GM12878 (cell line): ENCODE results near the gene FABP7. TPM values are rescaled to one million over a fixed set of nuclear protein-coding genes. Genes with fewer than 3 reads are reported as not detected.

ENCODE experiments used
- BCLAF1 ChIP-seq: fragments of 450-650 bp; IDR thresholded peaks from 2 replicates; pipeline ENCODE4 v1.6.1; 2017; ENCODE audit warnings: antibody characterized with exemption, mild to moderate bottlenecking, moderate library complexity
- BHLHE40 ChIP-seq, 2 experiments: fragments of 450-650 bp in 1 of 2; IDR thresholded peaks; 2 replicates each; pipeline ENCODE4 v1.6.1; 2011 to 2017; ENCODE audit warnings: low read depth in 2 of 2, borderline replicate concordance in 1 of 2, improper control_type of control experiment in 1 of 2, low read length in 1 of 2, mild to moderate bottlenecking in 1 of 2
- CEBPZ ChIP-seq: fragments of 150-350 bp; IDR thresholded peaks from 2 replicates; pipeline ENCODE4 v1.6.1; 2016; ENCODE audit warnings: low read depth, low read length
- CHD2 ChIP-seq: IDR thresholded peaks from 2 replicates; pipeline ENCODE4 v1.6.1; 2011; ENCODE audit warnings: low read depth, low read length, improper control_type of control experiment, borderline replicate concordance
- CHD4 ChIP-seq: fragments of 200-600 bp; sonication (generic); IDR thresholded peaks from 2 replicates; pipeline ENCODE4 v1.6.1; 2016; ENCODE audit warnings: mild to moderate bottlenecking
- CREM ChIP-seq: IDR thresholded peaks from 2 replicates; pipeline ENCODE4 v1.6.1; 2014; ENCODE audit warnings: antibody characterized with exemption, low read depth
- CTCF ChIP-seq, 3 experiments: IDR thresholded peaks in 2 of 3; conservative IDR thresholded peaks in 1 of 3; 2 replicates each; pipeline ENCODE4 v1.5.1; 2011; ENCODE audit warnings: low read depth in 3 of 3, low read length in 3 of 3, mild to moderate bottlenecking in 3 of 3, control low read depth in 2 of 3, moderate library complexity in 2 of 3, inconsistent platforms in 1 of 3, mixed read lengths in 1 of 3; ENCODE audit not compliant: control insufficient read depth in 2 of 3, insufficient read depth in 1 of 3; ENCODE audit errors: extremely low read depth in 1 of 3
- HSF1 ChIP-seq: fragments of 150-350 bp; IDR thresholded peaks from 2 replicates; pipeline ENCODE4 v1.6.1; 2014; ENCODE audit warnings: mild to moderate bottlenecking, low read depth, low read length
- IRF4 ChIP-seq: IDR thresholded peaks from 2 replicates; pipeline ENCODE4 v1.6.1; 2011; ENCODE audit warnings: low read depth, low read length
- KLF5 ChIP-seq: fragments of 450-650 bp; IDR thresholded peaks from 2 replicates; pipeline ENCODE4 v1.6.1; 2014; ENCODE audit warnings: mild to moderate bottlenecking; ENCODE audit not compliant: partially characterized antibody
- MAX ChIP-seq: IDR thresholded peaks from 2 replicates; pipeline ENCODE4 v1.6.1; 2012; ENCODE audit warnings: low read depth, low read length, improper control_type of control experiment
- MTA3 ChIP-seq: IDR thresholded peaks from 2 replicates; pipeline ENCODE4 v1.6.1; 2012; ENCODE audit warnings: low read length, inconsistent platforms, borderline replicate concordance
- NFYA ChIP-seq: IDR thresholded peaks from 2 replicates; pipeline ENCODE4 v1.6.1; 2011; ENCODE audit warnings: low read depth, mild to moderate bottlenecking, low read length, improper control_type of control experiment, borderline replicate concordance
- RAD21 ChIP-seq: IDR thresholded peaks from 2 replicates; pipeline ENCODE4 v1.6.1; 2011; ENCODE audit warnings: mild to moderate bottlenecking, low read depth, low read length, moderate library complexity; ENCODE audit not compliant: insufficient read depth
- SMC3 ChIP-seq: IDR thresholded peaks from 2 replicates; pipeline ENCODE4 v1.6.1; 2011; ENCODE audit warnings: low read length, improper control_type of control experiment, borderline replicate concordance
- STAT3 ChIP-seq: IDR thresholded peaks from 2 replicates; pipeline ENCODE4 v1.6.1; 2011; ENCODE audit warnings: low read depth, low read length, improper control_type of control experiment
- SUPT20H ChIP-seq: IDR thresholded peaks from 2 replicates; pipeline ENCODE4 v1.6.1; 2011; ENCODE audit warnings: low read depth, mild to moderate bottlenecking, low read length, moderate library complexity, borderline replicate concordance; ENCODE audit not compliant: control insufficient read depth
- SUZ12 ChIP-seq: fragments of 200-600 bp; sonication (generic); IDR thresholded peaks from one replicate; pipeline ENCODE4 v1.6.1; 2018; ENCODE audit warnings: antibody characterized with exemption, mild to moderate bottlenecking; ENCODE audit not compliant: unreplicated experiment
- ZBED1 ChIP-seq: IDR thresholded peaks from 2 replicates; pipeline ENCODE4 v1.6.1; 2016; ENCODE audit warnings: borderline replicate concordance
- polyA plus RNA-seq, 11 experiments: library from polyadenylated mRNA; depleted of rRNA in 4 of 11; unstranded in 6 of 11; stranded (reverse) in 5 of 11; fragments of >200 nt; fragmentation: Nextera tagmentation in 4 of 11; fragmentation: Illumina TruSeq in 1 of 11; extraction: Ambion mirVana in 4 of 11; extraction: Trizol in 1 of 11; gene quantifications; 1 replicate in 1 of 11; 2 replicates in 10 of 11; pipeline versions ENCODE4 v1.2.1 to v1.2.3, GENCODE V29; 2011 to 2016; ENCODE audit warnings: inconsistent platforms in 2 of 11, missing spikeins in 2 of 11, low read depth in 1 of 11
- total RNA-seq, 4 experiments: library from RNA; depleted of rRNA in 3 of 4; stranded (reverse); fragments of >200 nt in 3 of 4; fragmentation: Illumina TruSeq in 1 of 4; extraction: Trizol in 1 of 4; gene quantifications; 2 replicates each; pipeline versions ENCODE4 v1.2.1 to v1.2.3, GENCODE V29; 2013 to 2021

The FABP7 gene
- total and polyA plus RNA-seq, 10 of the 15 experiments (the other 5 are each of a cell fraction or from before 2014, with no cell fraction given) = not detected

- no peak for TF ChIP-seq CEBPZ
- TF ChIP-seq BCLAF1 = no peak
- peak; percentile 61; the same call in 1 of the 2 replicates for TF ChIP-seq SMC3
- TF ChIP-seq KLF5 = no peak
- TF ChIP-seq NFYA = no peak
- no peak for TF ChIP-seq SUPT20H
- no peak for TF ChIP-seq CHD4
- TF ChIP-seq CREM = no peak
- no peak for TF ChIP-seq HSF1
- TF ChIP-seq CTCF (IDR thresholded peaks at IDR 0.05 in 2 of 3, conservative IDR thresholded peaks at IDR 0.05 in 1 of 3; ENCODE audit: control insufficient read depth in 2 of 3, extremely low read depth in 1 of 3, insufficient read depth in 1 of 3, low read depth in 3 of 3, low read length in 3 of 3) = peak; percentile 61 to 77 (median 65)
- TF ChIP-seq BHLHE40 (IDR thresholded peaks at IDR 0.05; ENCODE audit: borderline replicate concordance in 1 of 2, low read depth in 2 of 2, low read length in 1 of 2) = no peak
- no peak for TF ChIP-seq MTA3
- no peak for TF ChIP-seq ZBED1
- TF ChIP-seq IRF4 = 0 out of 2 replicates have a peak, but pooled peaks have one; percentile 17
- no peak for TF ChIP-seq CHD2
- TF ChIP-seq STAT3 = no peak
- TF ChIP-seq RAD21 = peak; percentile 86
- no peak for TF ChIP-seq SUZ12
- TF ChIP-seq MAX = no peak
Measured at GRCh38 chr6:122730775-122731386, 48.6 kb upstream of the FABP7 start (continued).
